22Rv1 (cell line): ENCODE results near the gene SCN8A.

Experiments used
- H3K27ac ChIP-seq: fragments of 450-650 bp; 2 replicates; pipeline ENCODE4 v1.5.1; 2017
- CTCF ChIP-seq: fragments of 450-650 bp; IDR thresholded peaks from 2 replicates; pipeline ENCODE4 v1.5.1; 2017; ENCODE audit warnings: mild to moderate bottlenecking
- ZFX ChIP-seq: fragments of 450-650 bp; IDR thresholded peaks from 2 replicates; pipeline ENCODE4 v1.6.1; 2017; ENCODE audit warnings: antibody characterized with exemption, borderline replicate concordance

SCN8A gene

GRCh38 chr12:51669996-51670395 lies 79.0 kb downstream of the SCN8A start:
- TF ChIP-seq CTCF (no peak), ZFX (no peak)
- no peak overlapping the region for H3K27ac ChIP-seq

- TF ChIP-seq ZFX (no peak), CTCF (no peak)
- H3K27ac ChIP-seq = no peak overlapping the region
Observed at GRCh38 chr12:51672334-51672733, 81.3 kb downstream of the SCN8A start.

- TF ChIP-seq ZFX (no peak), CTCF (no peak)
- no peak overlapping the region for H3K27ac ChIP-seq
Observed at GRCh38 chr12:51675071-51675803, 84.2 kb downstream of the SCN8A start.

GRCh38 chr12:51676875-51677274 lies 85.8 kb downstream of the SCN8A start:
- TF ChIP-seq CTCF (no peak), ZFX (no peak)
- H3K27ac ChIP-seq = no peak overlapping the region

GRCh38 chr12:51677284-51677968 lies 86.4 kb downstream of the SCN8A start:
- TF ChIP-seq ZFX = no peak
- TF ChIP-seq CTCF = no peak
- H3K27ac ChIP-seq = no peak overlapping the region

- TF ChIP-seq CTCF (peak; percentile 97), ZFX (no peak)
Observed at GRCh38 chr12:51678086-51678724, 87.2 kb downstream of the SCN8A start.

GRCh38 chr12:51682981-51683380 lies 91.9 kb downstream of the SCN8A start:
- TF ChIP-seq CTCF (no peak), ZFX (no peak)
- peak overlapping the region; percentile 59 for H3K27ac ChIP-seq

More at GRCh38 chr12:51678086-51678724, 87.2 kb downstream of the SCN8A start:
- H3K27ac ChIP-seq = no peak overlapping the region
